ENCODE data around the gene OR5B21. TPM values are rescaled to one million over a fixed set of nuclear protein-coding genes. Genes with fewer than 3 reads are reported as not detected.

OR5B21 gene
- total RNA-seq, 4 donors from 2014 or later, result not detected

DNA sequence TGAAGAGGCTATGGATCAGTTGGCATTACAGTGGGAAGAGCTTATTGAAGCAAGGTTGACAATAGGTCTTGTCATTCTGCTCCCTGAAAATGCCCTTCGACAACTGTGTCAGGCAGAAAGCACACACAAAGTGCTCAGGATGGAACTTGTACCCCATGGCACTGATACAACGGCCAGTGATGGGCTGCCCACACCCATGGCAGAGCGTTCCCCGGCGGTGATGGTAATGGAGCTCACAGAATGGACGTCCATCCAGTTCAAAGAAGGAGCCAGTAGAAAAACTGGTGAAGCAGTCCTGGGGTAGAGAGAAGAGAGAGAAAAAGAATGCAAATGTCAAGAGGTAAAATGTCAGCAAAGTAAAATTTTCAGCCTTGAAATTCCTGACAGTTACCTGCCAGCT is 19.5 kb upstream of the OR5B21 start:
- Histone ChIP-seq H3K4me1 (no peaks in the 10 kb centered on the region), H3K27ac (no peak overlapping the region), H3K36me3 (no peaks in the 10 kb centered on the region), H3K4me3 (no peak overlapping the region), H3K27me3 (no peaks in the 10 kb centered on the region), H3K9me3 (no peaks in the 10 kb centered on the region)
- intact Hi-C loops (cut with DNase I; ENCODE audit: low total_unique reads), result no loop called here
- TF ChIP-seq POLR2A (IDR thresholded peaks at IDR 0.05) (no peak), CTCF (IDR thresholded peaks at IDR 0.05) (no peak)
- no peak for DNase-seq

DNA sequence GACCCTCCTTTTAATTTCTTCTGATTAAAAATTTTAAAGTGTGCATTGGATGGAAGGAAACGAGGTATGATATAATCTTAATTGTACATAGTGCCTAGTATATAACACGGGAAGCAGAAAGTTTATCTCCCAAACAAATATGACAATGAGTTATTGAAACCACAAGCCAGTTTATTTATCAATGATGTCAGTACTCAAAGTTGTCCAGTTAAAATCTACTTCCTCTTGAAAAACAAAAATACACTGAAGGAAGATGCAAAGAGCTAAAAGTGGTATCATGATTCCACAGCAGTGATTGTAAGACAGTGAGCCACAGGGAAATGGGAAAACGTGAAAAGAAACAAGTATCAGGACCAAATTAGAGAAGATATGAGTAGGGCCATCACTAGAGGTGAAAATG is 18.8 kb upstream of the OR5B21 start:
- intact Hi-C loops (cut with DNase I; ENCODE audit: low total_unique reads), result no loop called here
- TF ChIP-seq POLR2A (IDR thresholded peaks at IDR 0.05), result no peak
- no peak for TF ChIP-seq CTCF (IDR thresholded peaks at IDR 0.05)
- H3K27me3 ChIP-seq, result no peaks in the 10 kb centered on the region

DNA sequence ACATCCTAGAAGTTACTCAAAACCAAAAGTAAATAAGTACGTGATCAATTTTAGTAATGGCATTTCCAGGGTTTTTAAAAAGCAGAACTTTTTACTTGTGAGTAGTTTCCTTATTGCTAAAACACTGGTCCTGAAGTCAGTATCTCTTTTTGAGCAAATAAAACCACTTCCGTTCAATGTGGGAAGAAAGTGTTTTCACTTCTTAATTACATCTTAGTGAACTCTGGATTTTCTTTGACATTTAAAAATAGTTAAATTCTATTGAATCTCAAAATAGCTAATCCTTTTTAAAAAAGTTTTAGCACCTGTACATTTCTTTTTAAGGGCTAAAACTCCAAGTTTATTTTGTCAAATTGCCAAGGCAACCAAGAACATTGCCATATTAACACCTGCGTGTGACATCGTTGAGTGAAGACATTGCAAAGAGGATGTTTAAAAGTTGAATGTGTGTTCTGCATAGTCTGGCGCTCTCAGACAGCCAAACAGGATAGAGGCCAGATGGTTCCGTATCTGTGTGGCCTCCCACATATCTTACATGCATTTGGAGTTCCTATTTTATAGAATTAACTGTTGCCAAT is 17.2 kb upstream of the OR5B21 start:
- intact Hi-C loops (cut with DNase I; ENCODE audit: low total_unique reads), result no loop called here
- H3K36me3 ChIP-seq, result no peaks in the 10 kb centered on the region
- no peak overlapping the region for H3K27ac ChIP-seq
- TF ChIP-seq POLR2A (IDR thresholded peaks at IDR 0.05) (no peak), CTCF (IDR thresholded peaks at IDR 0.05) (no peak)
- no peaks in the 10 kb centered on the region for H3K4me1 ChIP-seq
- no peaks in the 10 kb centered on the region for H3K9me3 ChIP-seq
- no peak for DNase-seq
- H3K4me3 ChIP-seq, result no peak overlapping the region
- H3K27me3 ChIP-seq, result no peaks in the 10 kb centered on the region

More for the DNA sequence above, 18.8 kb upstream of the OR5B21 start:
- H3K9me3 ChIP-seq, result no peaks in the 10 kb centered on the region
- H3K4me3 ChIP-seq, result no peak overlapping the region
- H3K4me1 ChIP-seq, result no peaks in the 10 kb centered on the region
- DNase-seq, result no peak
- H3K27ac ChIP-seq, result no peak overlapping the region
- H3K36me3 ChIP-seq, result no peaks in the 10 kb centered on the region

GRCh38 chr11:58524232-58525036 is 16.5 kb upstream of the OR5B21 start:
- H3K4me1 ChIP-seq, result no peaks in the 10 kb centered on the region
- no peaks in the 10 kb centered on the region for H3K27me3 ChIP-seq
- TF ChIP-seq CTCF (IDR thresholded peaks at IDR 0.05) (peak; percentile 59 to 68 (median 66)), POLR2A (IDR thresholded peaks at IDR 0.05) (no peak)
- no peaks in the 10 kb centered on the region for H3K9me3 ChIP-seq
- peak; percentile 63 to 74 for DNase-seq
- H3K36me3 ChIP-seq, result no peaks in the 10 kb centered on the region
- peak overlapping the region in 1 of 2 donors; percentile 28 for H3K27ac ChIP-seq
- intact Hi-C loops (cut with DNase I; ENCODE audit: low total_unique reads), result no loop called here
- no peak overlapping the region for H3K4me3 ChIP-seq

DNA sequence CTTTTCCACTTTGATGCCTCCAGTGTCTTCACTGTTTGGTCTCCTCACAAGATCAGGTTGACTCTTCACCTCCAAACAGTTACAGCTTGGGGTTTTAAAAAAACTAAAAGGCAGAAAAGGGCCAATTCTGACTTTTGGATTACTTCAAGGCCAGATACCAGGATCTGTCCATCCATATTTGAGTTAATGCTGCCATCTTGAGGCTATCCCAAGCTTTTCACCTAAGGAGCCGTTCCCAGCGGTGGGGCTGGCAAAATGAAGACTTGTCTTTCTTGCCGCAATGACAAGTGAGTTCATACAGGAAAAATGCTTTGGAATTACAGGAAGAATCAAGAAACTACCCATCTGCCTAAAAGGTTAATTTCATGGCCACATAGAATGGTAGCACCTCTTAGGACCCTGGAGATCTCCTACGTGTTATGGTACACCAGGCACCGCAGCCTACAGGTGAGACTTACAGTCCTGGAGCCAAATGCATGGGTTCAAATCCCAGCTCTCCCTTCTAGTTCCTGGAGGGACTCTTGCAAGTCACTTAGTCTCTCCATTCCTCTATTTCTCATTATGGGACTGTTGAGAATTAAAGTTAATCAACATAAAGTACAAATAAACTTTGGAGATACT is 6.0 kb upstream of the OR5B21 start:
- Histone ChIP-seq H3K27ac (no peak overlapping the region), H3K36me3 (no peaks in the 10 kb centered on the region), H3K4me1 (no peaks in the 10 kb centered on the region), H3K27me3 (no peaks in the 10 kb centered on the region), H3K4me3 (no peak overlapping the region), H3K9me3 (no peaks in the 10 kb centered on the region)
- intact Hi-C loops (cut with DNase I; ENCODE audit: low total_unique reads), result no loop called here
- DNase-seq, result no peak
- TF ChIP-seq CTCF (IDR thresholded peaks at IDR 0.05) (peak; percentile 25 to 40 (median 37)), POLR2A (IDR thresholded peaks at IDR 0.05) (no peak)
